Esophagus squamous epithelium (tissue), 5 donors: ENCODE results near the gene NLGN3. TPM values are rescaled to one million over a fixed set of nuclear protein-coding genes. Genes with fewer than 3 reads are reported as not detected.

Experiments
- DNase-seq: peaks from one replicate; lab custom pipeline; 2025; lab: John Stamatoyannopoulos, UW
- H3K27ac ChIP-seq, 4 donors: fragments of 200-600 bp; sonication (generic); one replicate each; pipeline ENCODE4 v1.5.1; 2016 to 2019; ENCODE audit warnings: mild to moderate bottlenecking in 1 of 4
- H3K27me3 ChIP-seq, 4 donors: fragments of 200-600 bp; sonication (generic); 1 replicate in 3 of 4; 2 replicates in 1 of 4; pipeline versions ENCODE4 v1.5.1 to v1.6.0; 2017 to 2021; ENCODE audit warnings: antibody characterized with exemption in 1 of 4
- H3K36me3 ChIP-seq, 3 donors: fragments of 200-600 bp; sonication (generic); one replicate each; pipeline ENCODE4 v1.5.1; 2016 to 2019
- H3K4me1 ChIP-seq, 3 donors: fragments of 200-600 bp; sonication (generic); one replicate each; pipeline ENCODE4 v1.5.1; 2017 to 2019
- H3K4me3 ChIP-seq, 4 donors: fragments of 200-600 bp; sonication (generic); 1 replicate in 3 of 4; 2 replicates in 1 of 4; pipeline ENCODE4 v1.5.1; 2016 to 2019; ENCODE audit warnings: mild to moderate bottlenecking in 2 of 4, moderate library complexity in 1 of 4
- H3K9me3 ChIP-seq, 3 donors: fragments of 200-600 bp; sonication (generic); one replicate each; pipeline ENCODE4 v1.5.1; 2016 to 2019
- POLR2A ChIP-seq, 4 donors: fragments of 450-650 bp; IDR thresholded peaks; one replicate each; pipeline ENCODE4 v1.6.1; 2017; ENCODE audit warnings: antibody characterized with exemption in 4 of 4, mild to moderate bottlenecking in 4 of 4, moderate library complexity in 3 of 4
- WGBS, 2 donors: methylation state at CpG; one replicate each; pipeline ENCODE4 v1.1.5; 2018; 5-methylcytosine and 5-hydroxymethylcytosine counted together
- intact Hi-C: fragments of 100-400 bp; cut with DNase I; formaldehyde crosslinking; loops from one replicate; pipeline ENCODE4 v1.15.0; 2022
- total RNA-seq, 4 donors: library from RNA; depleted of rRNA; stranded (reverse); fragments of >200 nt; gene quantifications; one replicate each; pipeline ENCODE4 v1.1.0, GENCODE V29; 2016
- TF ChIP-seq, protein P1 (sequence below), 6 experiments: fragments of 450-650 bp in 4 of 6; fragments of 200-600 bp in 2 of 6; sonication (generic) in 2 of 6; IDR thresholded peaks; one replicate each; pipeline ENCODE4 v1.5.1; 2016 to 2019; ENCODE audit warnings: antibody characterized with exemption in 6 of 6, mild to moderate bottlenecking in 4 of 6, moderate library complexity in 4 of 6
- donor health status: DM: yes; HTN: yes; CAD: no.

NLGN3 gene
- total RNA-seq, 4 donors from 2014 or later, result 0.21 to 0.38 (median 0.23) TPM; not detected in 1

DNA sequence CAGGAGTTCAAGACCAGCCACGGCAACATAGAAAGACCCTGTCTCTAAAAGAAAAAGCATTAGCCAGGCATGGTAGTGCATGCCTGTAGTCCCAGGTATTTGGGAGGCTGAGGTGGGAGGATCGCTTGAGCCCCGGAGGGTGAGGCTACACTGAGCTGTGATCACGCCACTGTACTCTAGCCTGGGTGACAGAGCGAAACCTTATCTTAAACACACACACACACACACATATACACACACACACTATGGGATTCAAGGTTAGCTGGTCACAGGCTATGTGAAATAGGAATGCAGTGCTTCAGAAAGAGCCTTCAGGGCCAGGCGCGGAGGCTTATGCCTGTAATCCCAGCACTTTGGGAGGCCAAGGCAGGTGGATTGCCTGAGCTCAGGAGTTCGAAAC is 23.5 kb downstream of the NLGN3 start:
- WGBS, 2 donors, result 82 to 92% methylated on average over 5 of the region's 8 CpGs
- DNase-seq, result no peak
- no peak overlapping the region for H3K4me3 ChIP-seq
- H3K27me3 ChIP-seq, result no peaks in the 10 kb centered on the region
- H3K36me3 ChIP-seq, result no peaks in the 10 kb centered on the region
- TF ChIP-seq, protein P1, sequence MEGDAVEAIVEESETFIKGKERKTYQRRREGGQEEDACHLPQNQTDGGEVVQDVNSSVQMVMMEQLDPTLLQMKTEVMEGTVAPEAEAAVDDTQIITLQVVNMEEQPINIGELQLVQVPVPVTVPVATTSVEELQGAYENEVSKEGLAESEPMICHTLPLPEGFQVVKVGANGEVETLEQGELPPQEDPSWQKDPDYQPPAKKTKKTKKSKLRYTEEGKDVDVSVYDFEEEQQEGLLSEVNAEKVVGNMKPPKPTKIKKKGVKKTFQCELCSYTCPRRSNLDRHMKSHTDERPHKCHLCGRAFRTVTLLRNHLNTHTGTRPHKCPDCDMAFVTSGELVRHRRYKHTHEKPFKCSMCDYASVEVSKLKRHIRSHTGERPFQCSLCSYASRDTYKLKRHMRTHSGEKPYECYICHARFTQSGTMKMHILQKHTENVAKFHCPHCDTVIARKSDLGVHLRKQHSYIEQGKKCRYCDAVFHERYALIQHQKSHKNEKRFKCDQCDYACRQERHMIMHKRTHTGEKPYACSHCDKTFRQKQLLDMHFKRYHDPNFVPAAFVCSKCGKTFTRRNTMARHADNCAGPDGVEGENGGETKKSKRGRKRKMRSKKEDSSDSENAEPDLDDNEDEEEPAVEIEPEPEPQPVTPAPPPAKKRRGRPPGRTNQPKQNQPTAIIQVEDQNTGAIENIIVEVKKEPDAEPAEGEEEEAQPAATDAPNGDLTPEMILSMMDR (IDR thresholded peaks at IDR 0.05), result no peak
- TF ChIP-seq POLR2A (IDR thresholded peaks at IDR 0.05), result no peak
- no peaks in the 10 kb centered on the region for H3K9me3 ChIP-seq
- H3K27ac ChIP-seq, result no peak overlapping the region
- intact Hi-C loops, result loop anchor here (10.0 kb wide), 1 partner anchor 183 kb away; no protein-coding TSS in a partner anchor
- H3K4me1 ChIP-seq, result no peaks in the 10 kb centered on the region

DNA sequence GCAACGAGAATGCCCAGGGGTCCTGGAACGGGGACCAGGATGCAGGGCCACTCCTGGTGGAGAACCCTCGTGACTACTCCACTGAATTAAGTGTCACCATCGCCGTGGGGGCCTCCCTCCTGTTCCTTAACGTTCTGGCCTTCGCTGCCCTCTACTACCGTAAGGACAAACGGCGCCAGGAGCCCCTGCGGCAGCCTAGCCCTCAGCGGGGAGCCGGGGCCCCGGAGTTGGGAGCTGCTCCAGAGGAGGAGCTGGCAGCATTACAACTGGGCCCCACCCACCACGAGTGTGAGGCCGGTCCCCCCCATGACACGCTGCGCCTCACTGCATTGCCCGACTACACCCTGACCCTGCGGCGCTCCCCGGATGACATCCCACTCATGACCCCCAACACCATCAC is 24.9 kb downstream of the NLGN3 start:
- no peak overlapping the region for H3K27ac ChIP-seq
- H3K27me3 ChIP-seq, result no peaks in the 10 kb centered on the region
- H3K9me3 ChIP-seq, result no peaks in the 10 kb centered on the region
- H3K4me3 ChIP-seq, result no peak overlapping the region
- TF ChIP-seq, protein P1 (IDR thresholded peaks at IDR 0.05), result no peak
- no peak for TF ChIP-seq POLR2A (IDR thresholded peaks at IDR 0.05)
- no peaks in the 10 kb centered on the region for H3K4me1 ChIP-seq
- no peaks in the 10 kb centered on the region for H3K36me3 ChIP-seq
- 80 to 90% methylated on average over 1 to 11 of the region's 22 CpGs for WGBS, 2 donors
- no peak for DNase-seq
- intact Hi-C loops, result loop anchor here (10.0 kb wide), 1 partner anchor 185 kb away; no protein-coding TSS in a partner anchor

DNA sequence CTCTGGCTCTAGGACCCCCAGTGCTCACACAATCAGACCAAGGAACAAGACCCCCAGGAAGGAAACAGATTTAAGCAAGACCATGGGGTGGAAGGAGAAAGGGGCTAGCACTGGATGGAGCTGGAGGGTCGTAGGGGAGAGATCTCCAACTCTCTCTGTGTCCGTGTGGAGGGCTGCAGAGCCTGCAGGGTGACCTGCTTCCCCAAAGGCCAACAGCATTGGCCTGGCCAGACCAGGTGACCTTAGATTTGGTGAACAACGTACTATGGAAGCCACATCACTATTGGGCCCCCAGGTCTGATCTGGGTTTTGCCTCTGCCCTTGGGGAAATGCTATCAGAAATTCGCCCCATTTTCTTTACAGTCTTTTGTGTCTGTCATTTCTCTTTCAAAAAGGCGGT is 26.0 kb downstream of the NLGN3 start:
- Histone ChIP-seq H3K27ac (no peak overlapping the region), H3K9me3 (no peaks in the 10 kb centered on the region), H3K36me3 (no peaks in the 10 kb centered on the region), H3K4me3 (no peak overlapping the region), H3K27me3 (no peaks in the 10 kb centered on the region), H3K4me1 (no peaks in the 10 kb centered on the region)
- no peak for DNase-seq
- 57 to 100% methylated on average over 3 to 5 of the region's 5 CpGs for WGBS, 2 donors
- intact Hi-C loops, result no loop called here
- TF ChIP-seq, protein P1 (IDR thresholded peaks at IDR 0.05), result no peak
- TF ChIP-seq POLR2A (IDR thresholded peaks at IDR 0.05), result no peak

DNA sequence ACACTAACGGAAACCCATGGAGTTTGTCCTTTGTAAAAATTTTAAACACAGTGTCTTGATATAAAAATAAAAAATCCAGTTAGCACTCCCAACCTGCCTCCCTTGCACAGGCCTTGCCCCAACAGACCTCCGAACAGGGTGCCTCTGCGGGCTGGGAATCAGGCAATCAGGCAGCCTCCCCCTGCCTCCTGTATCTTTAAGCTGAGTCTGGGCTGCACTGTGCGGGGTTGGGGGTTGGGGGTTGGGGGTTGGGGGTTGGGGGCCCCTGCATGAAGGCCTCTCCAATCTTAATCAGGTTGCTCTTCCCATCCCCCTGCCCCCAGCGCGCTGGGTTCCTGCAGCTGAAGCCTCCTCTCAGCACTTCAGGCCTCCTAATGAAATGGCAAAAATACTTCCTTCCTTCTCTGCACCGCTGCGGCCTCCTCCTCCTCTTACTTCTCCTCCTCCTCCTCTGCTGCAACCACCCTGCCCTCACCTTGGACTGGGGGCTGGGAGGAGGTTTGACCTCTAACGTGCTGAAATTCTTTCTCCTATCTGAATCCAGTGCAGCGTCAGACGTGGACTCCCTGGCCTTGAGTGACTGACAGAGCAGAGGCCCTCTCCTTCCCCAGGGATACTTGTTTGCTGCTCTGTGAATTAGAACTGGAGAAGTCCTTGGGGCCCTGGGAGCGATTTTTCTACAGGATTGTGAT is 26.6 kb downstream of the NLGN3 start:
- Histone ChIP-seq H3K27ac (no peak overlapping the region), H3K27me3 (no peaks in the 10 kb centered on the region), H3K4me1 (no peaks in the 10 kb centered on the region), H3K4me3 (no peak overlapping the region), H3K36me3 (no peaks in the 10 kb centered on the region), H3K9me3 (no peaks in the 10 kb centered on the region)
- intact Hi-C loops, result no loop called here
- TF ChIP-seq, protein P1 (IDR thresholded peaks at IDR 0.05), result no peak
- no peak for TF ChIP-seq POLR2A (IDR thresholded peaks at IDR 0.05)
- no peak for DNase-seq
- WGBS, 2 donors, result 56 to 84% methylated on average over 5 to 10 of the region's 12 CpGs

DNA sequence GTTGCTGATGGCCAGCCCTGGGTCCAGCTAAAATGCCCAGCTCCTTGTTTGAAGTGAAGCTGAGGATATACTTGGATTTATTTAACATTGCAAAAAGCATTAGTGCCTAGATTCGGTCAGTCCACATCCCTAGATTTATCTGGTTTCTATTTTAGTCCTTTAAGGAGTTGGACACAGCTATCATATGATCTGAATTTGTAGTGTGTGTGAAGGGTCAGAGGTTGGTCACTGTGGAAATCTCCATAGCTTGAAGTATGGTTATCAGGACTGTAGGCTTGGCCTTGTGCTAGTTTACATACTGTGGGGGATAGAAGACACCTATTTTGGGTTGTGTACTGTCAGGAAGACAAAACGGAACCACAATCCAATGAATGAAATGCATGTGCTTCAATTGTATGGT is 28.8 kb downstream of the NLGN3 start:
- no peak for DNase-seq
- Histone ChIP-seq H3K36me3 (no peaks in the 10 kb centered on the region), H3K27ac (no peak overlapping the region), H3K4me3 (no peak overlapping the region), H3K4me1 (no peaks in the 10 kb centered on the region), H3K27me3 (no peaks in the 10 kb centered on the region), H3K9me3 (no peaks in the 10 kb centered on the region)
- TF ChIP-seq, protein P1 (IDR thresholded peaks at IDR 0.05), result no peak
- TF ChIP-seq POLR2A (IDR thresholded peaks at IDR 0.05), result no peak
- intact Hi-C loops, result no loop called here
- WGBS, 2 donors, result 70 to 86% methylated on average over 2 of the region's 2 CpGs
